Immature natural killer cell (primary cell): ENCODE measurements around the gene STK11. TPM values are rescaled to one million over a fixed set of nuclear protein-coding genes. Genes with fewer than 3 reads are reported as not detected.
A peak's percentile ranks its signal among the peaks of the same experiment; 100 is the strongest.

Experiments
- DNase-seq, 3 donors: peaks; one replicate each; pipeline ENCODE4 v3.0.0; 2022; ENCODE audit warnings: mixed read lengths in 1 of 3
- H3K27ac Mint-ChIP-seq, 6 donors: one replicate each; pipeline ENCODE4 v1.8.0; 2020; ENCODE audit warnings: mixed read lengths in 6 of 6, mild to moderate bottlenecking in 5 of 6, inconsistent platforms in 4 of 6, moderate library complexity in 3 of 6
- H3K27me3 Mint-ChIP-seq, 3 donors: one replicate each; pipeline ENCODE4 v1.8.0; 2020 to 2021; ENCODE audit warnings: low read depth in 3 of 3, mild to moderate bottlenecking in 3 of 3, mixed read lengths in 3 of 3, moderate library complexity in 3 of 3, inconsistent platforms in 1 of 3
- H3K36me3 Mint-ChIP-seq, 3 donors: one replicate each; pipeline ENCODE4 v1.8.0; 2020; ENCODE audit warnings: mixed read lengths in 3 of 3, inconsistent platforms in 2 of 3, mild to moderate bottlenecking in 2 of 3
- H3K4me1 Mint-ChIP-seq, 2 donors: one replicate each; pipeline ENCODE4 v1.8.0; 2020; ENCODE audit warnings: inconsistent platforms in 2 of 2, mild to moderate bottlenecking in 2 of 2, mixed read lengths in 2 of 2, moderate library complexity in 1 of 2
- H3K4me3 Mint-ChIP-seq, 5 donors: one replicate each; pipeline ENCODE4 v1.8.0; 2020; ENCODE audit warnings: mild to moderate bottlenecking in 5 of 5, mixed read lengths in 5 of 5, inconsistent platforms in 3 of 5, moderate library complexity in 3 of 5
- H3K9me3 Mint-ChIP-seq, 6 donors: one replicate each; pipeline ENCODE4 v1.8.0; 2020; ENCODE audit warnings: mild to moderate bottlenecking in 6 of 6, mixed read lengths in 6 of 6, inconsistent platforms in 4 of 6, moderate library complexity in 3 of 6
- polyA plus RNA-seq, 3 donors: library from polyadenylated mRNA; unstranded; fragments of 300-500 nt; fragmentation: Illumina TruSeq; gene quantifications; one replicate each; pipeline ENCODE4 v1.2.3, GENCODE V29; 2021

The STK11 gene
- polyA plus RNA-seq, 3 donors from 2014 or later, result 10.8 to 14.5 (median 11.7) TPM

- Mint-ChIP-seq H3K4me1 (peaks cover 18 to 20% of the 10 kb centered on the region in 2 donors), H3K4me3 (no peak overlapping the region), H3K9me3 (no peaks in the 10 kb centered on the region), H3K36me3 (no peaks in the 10 kb centered on the region), H3K27me3 (peaks cover 2 to 8% (median 5%) of the 10 kb centered on the region in 3 donors), H3K27ac (no peak overlapping the region)
- no peak for DNase-seq
These were observed 40.7 kb upstream of the STK11 start for GRCh38 chr19:1164684-1165531.

- Mint-ChIP-seq H3K4me1 (peaks cover 32 to 35% of the 10 kb centered on the region in 2 donors), H3K9me3 (peaks cover 0 to 1% (median 0%) of the 10 kb centered on the region in 6 donors), H3K36me3 (peaks cover 0 to 7% (median 0%) of the 10 kb centered on the region in 3 donors), H3K4me3 (no peak overlapping the region), H3K27me3 (peaks cover 2 to 7% (median 7%) of the 10 kb centered on the region in 3 donors), H3K27ac (no peak overlapping the region)
- DNase-seq, result no peak
These were observed 38.6 kb upstream of the STK11 start for GRCh38 chr19:1166872-1167573.

GRCh38 chr19:1167687-1168571 lies 37.6 kb upstream of the STK11 start:
- DNase-seq, result peak in 2 of 3 donors; percentile 17 to 29
- Mint-ChIP-seq H3K36me3 (peaks cover 0 to 7% (median 0%) of the 10 kb centered on the region in 3 donors), H3K4me3 (peak overlapping the region in 1 of 5 donors; percentile 12), H3K27me3 (peaks cover 2 to 7% (median 5%) of the 10 kb centered on the region in 3 donors), H3K4me1 (peaks cover 37% of the 10 kb centered on the region in 2 donors), H3K9me3 (peaks cover 0 to 1% (median 0%) of the 10 kb centered on the region in 6 donors), H3K27ac (no peak overlapping the region)

DNA sequence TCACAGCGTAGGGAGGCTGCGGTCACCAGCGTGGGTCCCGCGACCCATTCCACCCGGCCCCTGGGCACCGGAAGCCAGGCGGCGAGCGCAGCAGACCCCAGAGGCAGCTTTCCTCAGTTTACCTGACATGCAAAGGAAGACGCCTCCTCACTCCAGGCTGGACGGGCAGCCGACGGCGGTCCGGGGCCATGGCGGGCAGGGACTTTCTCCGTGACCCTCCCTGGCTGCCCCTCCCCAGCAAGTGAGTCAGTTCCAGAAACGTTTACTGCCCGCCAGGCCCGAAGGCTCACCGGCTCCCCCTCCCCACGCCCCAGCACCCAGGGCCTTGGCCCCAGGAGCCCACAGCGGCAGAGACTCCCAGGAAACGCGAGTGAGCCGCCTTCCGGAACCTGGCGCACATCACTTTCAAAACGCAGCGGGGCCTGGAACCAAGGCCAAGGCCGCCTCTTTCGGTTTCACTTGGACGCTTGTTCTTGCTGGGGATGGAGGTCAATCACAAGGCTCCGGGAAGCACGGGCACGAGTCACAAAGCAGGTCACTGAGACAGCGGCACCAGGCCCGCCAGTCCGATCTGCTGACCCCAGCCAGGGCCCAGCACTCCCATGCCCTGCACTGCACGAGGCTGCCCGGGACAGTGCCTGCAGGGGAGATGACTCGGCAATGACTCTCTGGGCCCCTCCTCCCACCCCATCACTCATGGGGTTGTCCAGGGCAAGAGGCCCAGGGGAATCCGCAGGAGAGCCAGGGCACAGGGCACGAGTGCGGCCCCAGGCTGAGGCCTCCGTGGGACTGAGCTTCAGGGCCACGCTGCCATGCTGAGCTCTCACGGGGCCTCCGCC lies 36.8 kb upstream of the STK11 start:
- peaks cover 35 to 37% of the 10 kb centered on the region in 2 donors for H3K4me1 Mint-ChIP-seq
- H3K4me3 Mint-ChIP-seq, result peak overlapping the region in 4 of 5 donors; percentile 33 to 59 (median 51)
- peaks cover 2 to 7% (median 7%) of the 10 kb centered on the region in 3 donors for H3K27me3 Mint-ChIP-seq
- H3K36me3 Mint-ChIP-seq, result peaks cover 0 to 7% (median 0%) of the 10 kb centered on the region in 3 donors
- peak overlapping the region in 2 of 6 donors; percentile 16 to 71 for H3K27ac Mint-ChIP-seq
- DNase-seq, result no peak
- peaks cover 0 to 1% (median 0%) of the 10 kb centered on the region in 6 donors for H3K9me3 Mint-ChIP-seq

DNA sequence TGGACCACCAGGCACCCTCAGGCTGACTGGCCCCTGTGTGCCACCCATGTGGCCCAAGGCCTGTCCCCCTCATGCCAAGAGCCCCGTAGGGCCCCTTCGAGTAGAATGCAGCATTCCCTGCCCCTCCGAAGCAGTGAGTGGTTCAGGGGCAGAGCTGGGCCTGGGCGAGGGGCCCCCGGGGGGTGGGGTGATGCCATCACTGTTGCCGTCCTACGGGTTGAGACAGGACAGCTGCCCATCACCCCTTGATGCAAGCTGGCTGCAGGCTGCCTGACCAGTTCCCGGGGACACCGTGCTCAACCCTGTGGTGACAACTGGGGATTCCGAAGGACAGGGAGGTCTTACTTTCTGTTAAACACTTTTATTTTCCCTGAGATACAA lies 36.2 kb upstream of the STK11 start:
- peak overlapping the region in 2 of 5 donors; percentile 18 to 29 for H3K4me3 Mint-ChIP-seq
- H3K4me1 Mint-ChIP-seq, result peaks cover 35 to 40% of the 10 kb centered on the region in 2 donors
- no peak for DNase-seq
- no peak overlapping the region for H3K27ac Mint-ChIP-seq
- H3K36me3 Mint-ChIP-seq, result peaks cover 0 to 7% (median 0%) of the 10 kb centered on the region in 3 donors
- H3K27me3 Mint-ChIP-seq, result peaks cover 4 to 7% (median 7%) of the 10 kb centered on the region in 3 donors
- H3K9me3 Mint-ChIP-seq, result peaks cover 0 to 1% (median 0%) of the 10 kb centered on the region in 6 donors

GRCh38 chr19:1169921-1170885 lies 35.4 kb upstream of the STK11 start:
- peak overlapping the region in 4 of 6 donors; percentile 12 to 56 (median 42) for H3K27ac Mint-ChIP-seq
- peaks cover 0 to 1% (median 0%) of the 10 kb centered on the region in 6 donors for H3K9me3 Mint-ChIP-seq
- peaks cover 35 to 43% of the 10 kb centered on the region in 2 donors for H3K4me1 Mint-ChIP-seq
- peak overlapping the region; percentile 48 to 70 (median 59) for H3K4me3 Mint-ChIP-seq
- peaks cover 0 to 7% (median 0%) of the 10 kb centered on the region in 3 donors for H3K36me3 Mint-ChIP-seq
- no peak for DNase-seq
- peaks cover 6 to 7% (median 7%) of the 10 kb centered on the region in 3 donors for H3K27me3 Mint-ChIP-seq

DNA sequence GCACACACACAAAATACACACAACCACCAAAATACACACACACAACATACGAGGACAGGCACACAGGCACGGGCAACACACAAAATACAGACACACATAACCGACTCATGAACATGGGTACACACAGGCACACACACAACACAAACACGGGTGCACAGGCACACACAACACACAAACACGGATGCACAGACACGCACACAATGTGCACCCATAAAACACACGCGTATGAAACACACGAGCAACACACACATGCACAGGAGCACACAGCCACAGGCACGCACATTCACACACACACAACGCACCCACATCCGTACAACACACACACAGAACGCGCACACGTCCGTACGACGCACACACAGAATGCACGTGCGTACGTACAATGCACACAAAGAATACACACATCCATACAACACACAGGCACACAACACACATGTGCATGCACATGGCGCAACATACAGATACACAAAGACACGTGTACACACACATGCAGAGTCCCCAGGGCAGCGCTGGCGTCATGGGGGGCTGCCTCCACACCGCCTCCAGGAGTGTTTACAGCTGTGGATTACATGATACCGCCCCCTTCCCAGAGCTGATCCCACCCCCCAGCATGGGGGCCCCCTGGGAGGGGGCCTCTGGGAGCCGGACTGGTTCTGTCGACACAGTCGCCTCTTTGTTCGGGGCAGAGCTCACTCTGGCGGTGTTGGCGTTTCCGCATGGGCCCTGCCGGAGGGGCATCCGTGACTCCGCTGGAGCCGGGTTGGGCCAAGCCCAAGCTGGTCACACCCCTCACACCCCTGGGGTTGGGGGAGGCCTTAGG lies 34.4 kb upstream of the STK11 start:
- Mint-ChIP-seq H3K4me1 (peaks cover 35 to 43% of the 10 kb centered on the region in 2 donors), H3K27ac (peak overlapping the region in 5 of 6 donors; percentile 12 to 55 (median 43)), H3K36me3 (peaks cover 0 to 7% (median 0%) of the 10 kb centered on the region in 3 donors), H3K4me3 (peak overlapping the region; percentile 48 to 90 (median 69)), H3K27me3 (peaks cover 6 to 7% (median 6%) of the 10 kb centered on the region in 3 donors), H3K9me3 (peaks cover 0 to 1% (median 0%) of the 10 kb centered on the region in 6 donors)
- no peak for DNase-seq

GRCh38 chr19:1171755-1172352 lies 33.7 kb upstream of the STK11 start:
- Mint-ChIP-seq H3K27me3 (peaks cover 3 to 7% (median 5%) of the 10 kb centered on the region in 3 donors), H3K4me3 (peak overlapping the region; percentile 47 to 94 (median 89)), H3K9me3 (peaks cover 0 to 1% (median 0%) of the 10 kb centered on the region in 6 donors), H3K36me3 (peaks cover 0 to 7% (median 0%) of the 10 kb centered on the region in 3 donors), H3K4me1 (peaks cover 35 to 40% of the 10 kb centered on the region in 2 donors), H3K27ac (peak overlapping the region in 5 of 6 donors; percentile 40 to 81 (median 51))
- DNase-seq, result no peak

- peaks cover 3 to 9% (median 5%) of the 10 kb centered on the region in 3 donors for H3K27me3 Mint-ChIP-seq
- peak overlapping the region; percentile 62 to 92 (median 84) for H3K27ac Mint-ChIP-seq
- peaks cover 35 to 38% of the 10 kb centered on the region in 2 donors for H3K4me1 Mint-ChIP-seq
- H3K9me3 Mint-ChIP-seq, result peaks cover 0 to 1% (median 0%) of the 10 kb centered on the region in 6 donors
- H3K4me3 Mint-ChIP-seq, result peak overlapping the region; percentile 72 to 94 (median 89)
- peaks cover 0 to 7% (median 0%) of the 10 kb centered on the region in 3 donors for H3K36me3 Mint-ChIP-seq
- no peak for DNase-seq
These were observed 33.0 kb upstream of the STK11 start for GRCh38 chr19:1172353-1173158.
